ENCODE results near the gene NUP214. TPM values are rescaled to one million over a fixed set of nuclear protein-coding genes. Genes with fewer than 3 reads are reported as not detected.
A peak's percentile ranks its signal among the peaks of the same experiment; 100 is the strongest.
"Not testable (repeated sequence)": the region's sequence is repeated elsewhere in the genome, so short reads cannot be mapped to it uniquely, and the experiment has no call there.

NUP214 gene
- total and polyA plus RNA-seq, 9 donors: 25.0 to 60.7 (median 46.6) TPM

- H3K27ac ChIP-seq: no peak overlapping the region
- 72 to 82% (median 79%) methylated on average over 8 of the region's 8 CpGs for WGBS, 3 donors
- no peaks in the 10 kb centered on the region for H3K36me3 ChIP-seq
- intact Hi-C loops (cut with DNase I): no loop called here
- no peak for DNase-seq
- TF ChIP-seq POLR2A (IDR thresholded peaks at IDR 0.05): no peak
- TF ChIP-seq, protein P1, sequence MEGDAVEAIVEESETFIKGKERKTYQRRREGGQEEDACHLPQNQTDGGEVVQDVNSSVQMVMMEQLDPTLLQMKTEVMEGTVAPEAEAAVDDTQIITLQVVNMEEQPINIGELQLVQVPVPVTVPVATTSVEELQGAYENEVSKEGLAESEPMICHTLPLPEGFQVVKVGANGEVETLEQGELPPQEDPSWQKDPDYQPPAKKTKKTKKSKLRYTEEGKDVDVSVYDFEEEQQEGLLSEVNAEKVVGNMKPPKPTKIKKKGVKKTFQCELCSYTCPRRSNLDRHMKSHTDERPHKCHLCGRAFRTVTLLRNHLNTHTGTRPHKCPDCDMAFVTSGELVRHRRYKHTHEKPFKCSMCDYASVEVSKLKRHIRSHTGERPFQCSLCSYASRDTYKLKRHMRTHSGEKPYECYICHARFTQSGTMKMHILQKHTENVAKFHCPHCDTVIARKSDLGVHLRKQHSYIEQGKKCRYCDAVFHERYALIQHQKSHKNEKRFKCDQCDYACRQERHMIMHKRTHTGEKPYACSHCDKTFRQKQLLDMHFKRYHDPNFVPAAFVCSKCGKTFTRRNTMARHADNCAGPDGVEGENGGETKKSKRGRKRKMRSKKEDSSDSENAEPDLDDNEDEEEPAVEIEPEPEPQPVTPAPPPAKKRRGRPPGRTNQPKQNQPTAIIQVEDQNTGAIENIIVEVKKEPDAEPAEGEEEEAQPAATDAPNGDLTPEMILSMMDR (IDR thresholded peaks at IDR 0.05): no peak
- no peak for TF ChIP-seq EP300 (IDR thresholded peaks at IDR 0.05)
- no peaks in the 10 kb centered on the region for H3K4me1 ChIP-seq (ENCODE audit: insufficient read depth)
- no peaks in the 10 kb centered on the region for H3K9me3 ChIP-seq
- H3K27me3 ChIP-seq: no peaks in the 10 kb centered on the region
- H3K4me3 ChIP-seq: no peak overlapping the region
These were observed 11.7 kb upstream of the NUP214 start for GRCh38 chr9:131113655-131114054.

GRCh38 chr9:131114084-131114535 lies 11.3 kb upstream of the NUP214 start:
- Histone ChIP-seq H3K4me3 (no peak overlapping the region), H3K27ac (no peak overlapping the region), H3K27me3 (no peaks in the 10 kb centered on the region), H3K4me1 (ENCODE audit: insufficient read depth) (no peaks in the 10 kb centered on the region), H3K9me3 (no peaks in the 10 kb centered on the region), H3K36me3 (no peaks in the 10 kb centered on the region)
- TF ChIP-seq EP300 (IDR thresholded peaks at IDR 0.05): no peak
- no peak for TF ChIP-seq POLR2A (IDR thresholded peaks at IDR 0.05)
- TF ChIP-seq, protein P1 (IDR thresholded peaks at IDR 0.05): no peak
- intact Hi-C loops (cut with DNase I): no loop called here
- no peak for DNase-seq
- whole genome bisulfite sequencing, 3 donors: 71 to 86% (median 78%) methylated on average over 8 of the region's 8 CpGs

- H3K36me3 ChIP-seq; intact Hi-C loops (cut with DNase I); H3K4me1 ChIP-seq (ENCODE audit: insufficient read depth); H3K27me3 ChIP-seq; H3K4me3 ChIP-seq; H3K27ac ChIP-seq; H3K9me3 ChIP-seq: not testable (repeated sequence)
- WGBS, 3 donors: 74 to 80% (median 74%) methylated on average over 6 of the region's 6 CpGs
- DNase-seq: peak in 1 of 5 donors; percentile 1
These were observed 10.0 kb upstream of the NUP214 start for GRCh38 chr9:131115360-131115742.

GRCh38 chr9:131116281-131117120 lies 8.9 kb upstream of the NUP214 start:
- no peaks in the 10 kb centered on the region for H3K36me3 ChIP-seq
- H3K27ac ChIP-seq: no peak overlapping the region
- no peaks in the 10 kb centered on the region for H3K9me3 ChIP-seq
- TF ChIP-seq POLR2A (IDR thresholded peaks at IDR 0.05) (no peak), EP300 (IDR thresholded peaks at IDR 0.05) (no peak)
- TF ChIP-seq, protein P1 (IDR thresholded peaks at IDR 0.05): no peak
- no peak overlapping the region for H3K4me3 ChIP-seq
- H3K4me1 ChIP-seq (ENCODE audit: insufficient read depth): no peaks in the 10 kb centered on the region
- intact Hi-C loops (cut with DNase I): no loop called here
- H3K27me3 ChIP-seq: no peaks in the 10 kb centered on the region
- peak in 1 of 5 donors; percentile 10 for DNase-seq
- WGBS, 3 donors: 83 to 89% (median 84%) methylated on average over 22 of the region's 22 CpGs

DNA sequence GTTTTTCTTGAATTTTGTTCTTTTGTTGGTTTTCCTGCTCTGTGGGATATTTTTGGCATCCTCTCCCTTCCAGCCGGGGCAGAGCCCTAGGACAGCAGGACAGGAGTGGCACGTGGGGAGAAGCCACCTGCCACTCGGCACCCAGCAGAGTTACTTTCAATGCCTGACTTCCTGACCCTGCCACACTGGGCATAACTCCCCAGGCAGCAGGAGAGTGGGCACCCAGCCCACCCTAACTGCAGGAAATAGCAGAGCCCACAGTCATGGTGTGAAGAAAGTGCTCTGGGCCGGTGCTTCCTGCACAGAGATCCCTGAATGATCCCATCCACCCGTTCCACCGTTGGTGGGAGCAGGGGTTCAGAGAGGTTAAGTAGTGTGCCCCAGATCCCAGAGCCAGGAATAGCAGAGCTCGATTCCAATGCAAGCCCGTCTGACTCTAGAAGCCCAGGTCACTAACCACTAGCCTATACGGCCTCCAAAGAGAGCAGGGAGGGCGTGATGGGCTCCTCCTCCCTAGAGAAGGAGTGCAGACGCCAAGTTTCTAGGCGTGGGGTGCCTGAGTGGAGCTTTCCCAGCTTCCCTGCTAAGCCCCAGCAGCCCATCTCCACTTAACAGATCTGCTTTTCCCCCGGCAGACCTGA lies 8.1 kb upstream of the NUP214 start:
- Histone ChIP-seq H3K36me3 (no peaks in the 10 kb centered on the region), H3K27ac (no peak overlapping the region), H3K4me1 (ENCODE audit: insufficient read depth) (no peaks in the 10 kb centered on the region), H3K9me3 (no peaks in the 10 kb centered on the region), H3K27me3 (no peaks in the 10 kb centered on the region), H3K4me3 (no peak overlapping the region)
- 46 to 60% (median 57%) methylated on average over 9 to 13 of the region's 13 CpGs for WGBS, 3 donors
- TF ChIP-seq EP300 (IDR thresholded peaks at IDR 0.05) (no peak), POLR2A (IDR thresholded peaks at IDR 0.05) (no peak)
- TF ChIP-seq, protein P1 (IDR thresholded peaks at IDR 0.05): no peak
- no peak for DNase-seq
- intact Hi-C loops (cut with DNase I): no loop called here
